C4-2B (cell line): ENCODE data around the gene ACSM4.

Experiments
- ZFX ChIP-seq: fragments of 450-650 bp; IDR thresholded peaks from 2 replicates; pipeline ENCODE4 v1.6.1; 2017
- TF ChIP-seq, protein P1 (sequence below): fragments of 450-650 bp; conservative IDR thresholded peaks from 2 replicates; pipeline ENCODE4 v1.5.1; 2017; ENCODE audit warnings: mild to moderate bottlenecking

DNA sequence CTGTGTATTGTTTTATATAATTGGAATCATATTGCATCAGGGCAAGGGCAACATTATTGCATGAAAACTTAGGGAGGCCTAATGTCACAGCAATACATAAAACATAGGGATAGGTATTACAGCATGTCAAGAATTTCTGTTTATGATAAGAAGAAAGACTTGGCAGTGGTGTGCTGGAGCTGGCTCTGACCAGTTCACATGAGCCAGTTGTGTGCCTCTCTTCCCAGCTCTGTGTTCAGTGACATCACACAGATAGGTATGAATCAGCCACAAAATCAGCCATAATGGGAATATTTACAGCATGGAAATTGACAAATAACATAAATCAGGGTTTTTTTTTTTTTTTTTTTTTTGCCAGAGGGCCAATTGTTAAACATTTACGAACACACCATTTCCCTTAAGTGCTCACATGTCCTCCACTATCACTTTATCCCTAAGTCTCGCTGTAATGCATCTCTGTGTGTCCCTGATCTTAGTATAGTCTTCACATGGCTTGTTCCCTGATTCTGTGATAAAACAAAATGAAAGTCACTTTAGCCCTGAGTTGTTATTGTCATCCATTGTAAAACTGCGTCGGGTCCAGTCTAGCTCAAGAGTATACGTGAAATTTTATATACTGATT, 31.9 kb upstream of the ACSM4 start:
- TF ChIP-seq, protein P1, sequence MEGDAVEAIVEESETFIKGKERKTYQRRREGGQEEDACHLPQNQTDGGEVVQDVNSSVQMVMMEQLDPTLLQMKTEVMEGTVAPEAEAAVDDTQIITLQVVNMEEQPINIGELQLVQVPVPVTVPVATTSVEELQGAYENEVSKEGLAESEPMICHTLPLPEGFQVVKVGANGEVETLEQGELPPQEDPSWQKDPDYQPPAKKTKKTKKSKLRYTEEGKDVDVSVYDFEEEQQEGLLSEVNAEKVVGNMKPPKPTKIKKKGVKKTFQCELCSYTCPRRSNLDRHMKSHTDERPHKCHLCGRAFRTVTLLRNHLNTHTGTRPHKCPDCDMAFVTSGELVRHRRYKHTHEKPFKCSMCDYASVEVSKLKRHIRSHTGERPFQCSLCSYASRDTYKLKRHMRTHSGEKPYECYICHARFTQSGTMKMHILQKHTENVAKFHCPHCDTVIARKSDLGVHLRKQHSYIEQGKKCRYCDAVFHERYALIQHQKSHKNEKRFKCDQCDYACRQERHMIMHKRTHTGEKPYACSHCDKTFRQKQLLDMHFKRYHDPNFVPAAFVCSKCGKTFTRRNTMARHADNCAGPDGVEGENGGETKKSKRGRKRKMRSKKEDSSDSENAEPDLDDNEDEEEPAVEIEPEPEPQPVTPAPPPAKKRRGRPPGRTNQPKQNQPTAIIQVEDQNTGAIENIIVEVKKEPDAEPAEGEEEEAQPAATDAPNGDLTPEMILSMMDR: no peak
- no peak for TF ChIP-seq ZFX
